Suppressor macrophage treated with lipopolysaccharide for 4 hours (primary cell): Measurements from ENCODE around the gene DNAJC1.

Experiments used
- DNase-seq: peaks from one replicate; pipeline ENCODE4 v3.0.0-alpha.2; 2020

The DNAJC1 gene

GRCh38 chr10:21959998-21960397 is 43.5 kb downstream of the DNAJC1 start:
- DNase-seq: no peak

DNA sequence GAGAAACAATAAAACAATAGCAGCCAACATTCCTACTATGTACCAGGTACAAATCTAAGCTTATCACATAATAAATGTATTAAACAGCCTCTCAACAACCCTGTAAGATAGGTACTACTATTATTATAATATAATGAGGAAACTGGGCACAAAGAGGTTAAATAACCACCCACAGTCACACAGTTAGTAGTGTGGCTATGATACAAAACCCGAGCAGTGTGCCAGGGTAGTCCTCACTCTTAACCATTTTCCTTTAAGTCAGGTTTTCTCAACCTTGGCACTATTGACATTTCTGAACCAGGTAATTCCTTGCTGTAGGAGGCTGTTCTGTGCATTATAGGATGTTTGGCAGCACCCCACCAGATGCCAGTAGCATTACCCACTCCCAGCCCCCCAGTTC is 48.8 kb downstream of the DNAJC1 start:
- DNase-seq: no peak

DNA sequence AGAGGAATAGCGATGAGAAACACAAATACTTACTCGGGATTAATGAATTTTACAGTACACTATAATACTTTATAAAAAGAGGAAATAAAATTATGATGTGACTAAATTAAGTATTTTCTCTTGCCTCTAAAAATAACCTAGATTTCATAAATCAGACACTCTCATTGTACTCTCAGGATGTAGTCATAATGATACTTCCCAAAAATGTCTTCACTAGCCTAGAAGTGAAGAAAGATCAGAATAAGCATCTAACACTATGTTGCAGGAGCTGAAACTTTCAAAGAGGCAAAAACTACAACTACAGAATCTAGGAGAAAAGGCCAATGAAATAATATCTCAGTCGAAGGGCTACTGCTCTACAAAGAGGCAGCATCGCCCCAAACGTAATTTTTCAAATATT is 49.4 kb downstream of the DNAJC1 start:
- peak; percentile 87 for DNase-seq

DNA sequence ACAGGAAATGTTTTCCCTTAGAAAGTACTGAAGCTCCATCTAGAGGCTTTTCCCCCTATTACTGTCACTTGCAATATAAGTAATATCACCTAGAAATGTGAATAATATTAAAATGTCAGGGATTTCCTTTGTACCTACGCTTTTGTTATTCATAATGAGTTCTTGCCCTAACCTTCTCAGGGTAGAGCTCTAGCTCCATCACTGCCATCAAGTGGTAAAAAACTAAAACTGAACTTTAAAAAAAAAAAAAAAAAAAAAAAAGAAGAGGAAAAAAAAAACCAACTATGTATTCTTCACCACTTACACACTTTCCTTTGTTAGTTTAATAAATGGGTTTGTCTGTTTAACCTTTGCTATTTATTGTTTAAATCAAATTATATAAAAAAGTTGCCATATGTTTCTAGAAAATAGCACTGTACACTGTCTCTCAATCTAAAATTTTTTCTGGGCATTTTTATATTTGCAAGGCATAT is 49.9 kb downstream of the DNAJC1 start:
- peak; percentile 51 for DNase-seq

- no peak for DNase-seq
Measured at GRCh38 chr10:21950566-21950965, 53.0 kb downstream of the DNAJC1 start.

DNA sequence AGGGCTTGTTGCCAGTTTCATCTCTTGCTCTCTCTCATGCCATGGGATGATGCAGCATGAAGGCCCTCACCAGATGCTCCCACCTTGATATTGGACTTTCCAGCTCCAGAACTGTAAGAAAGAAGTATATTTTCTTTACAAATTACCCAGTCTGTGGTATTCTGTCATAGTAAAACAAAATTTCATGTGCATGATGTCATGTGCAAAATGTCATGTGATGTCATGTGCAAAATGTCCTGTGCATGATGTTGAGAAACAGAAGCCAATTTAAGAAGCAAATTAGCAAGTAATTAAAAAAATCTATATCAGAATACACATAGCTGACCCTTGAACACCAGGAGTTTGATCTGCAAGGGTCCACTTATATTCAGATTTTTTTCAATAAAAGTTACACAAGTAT is 56.6 kb downstream of the DNAJC1 start:
- DNase-seq: no peak

DNA sequence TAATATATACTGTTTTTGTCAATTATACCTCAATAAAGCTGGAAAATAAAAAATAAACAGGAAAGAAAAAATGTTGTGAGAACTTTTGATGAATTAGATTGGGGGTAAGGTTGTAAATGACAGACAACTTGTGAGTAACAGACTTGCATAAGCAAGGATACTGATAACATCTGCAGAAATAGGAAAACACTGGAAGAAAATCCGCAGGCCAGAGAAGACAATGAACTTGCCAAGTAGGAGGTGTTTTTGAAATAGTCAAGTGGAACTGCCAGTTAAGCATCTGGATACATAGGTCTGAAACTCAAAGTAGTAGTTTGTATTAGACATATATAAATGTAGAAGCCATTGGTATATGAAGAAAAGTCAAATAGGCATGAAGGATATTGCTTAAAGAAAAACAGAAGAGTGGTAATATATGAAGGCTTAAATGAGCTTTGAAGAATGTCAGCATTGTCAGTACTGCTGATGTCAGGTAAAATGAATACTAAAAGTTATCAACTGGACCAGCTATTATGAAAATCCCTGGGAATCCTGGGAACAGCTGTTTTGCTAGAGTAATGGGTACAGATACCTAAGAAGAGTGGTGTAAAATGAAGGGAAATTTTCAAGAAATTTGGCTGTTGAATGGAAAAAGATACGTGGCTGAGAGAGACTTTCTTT is 58.7 kb downstream of the DNAJC1 start:
- no peak for DNase-seq

GRCh38 chr10:21943633-21944265 is 59.8 kb downstream of the DNAJC1 start:
- DNase-seq: peak; percentile 72

DNA sequence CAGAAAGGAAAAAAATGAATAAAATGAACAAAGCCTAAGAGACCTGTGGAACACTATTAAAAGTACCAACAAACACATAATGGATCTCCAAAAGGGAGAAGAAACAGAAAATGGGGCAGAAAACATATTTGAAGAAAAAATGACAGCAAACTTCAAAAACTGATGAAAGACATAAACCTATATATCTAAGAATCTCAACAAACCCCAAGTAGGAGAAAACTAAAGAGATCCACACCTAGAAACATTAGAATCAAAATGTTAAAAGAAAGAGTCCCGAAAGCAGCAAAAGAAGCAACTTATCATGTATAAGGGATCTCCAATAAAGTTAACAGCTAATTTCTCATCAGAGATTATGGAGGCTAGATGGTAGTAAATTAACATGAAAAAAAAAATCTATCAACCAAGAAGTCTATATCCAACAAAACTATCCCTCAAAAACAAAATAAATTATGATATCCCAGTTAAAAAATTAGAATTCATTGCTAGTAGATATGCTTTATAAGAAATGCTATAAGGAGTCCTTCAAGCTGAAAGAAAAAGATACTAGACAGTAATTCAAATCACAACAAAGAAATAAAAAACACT is 68.0 kb downstream of the DNAJC1 start:
- no peak for DNase-seq

DNA sequence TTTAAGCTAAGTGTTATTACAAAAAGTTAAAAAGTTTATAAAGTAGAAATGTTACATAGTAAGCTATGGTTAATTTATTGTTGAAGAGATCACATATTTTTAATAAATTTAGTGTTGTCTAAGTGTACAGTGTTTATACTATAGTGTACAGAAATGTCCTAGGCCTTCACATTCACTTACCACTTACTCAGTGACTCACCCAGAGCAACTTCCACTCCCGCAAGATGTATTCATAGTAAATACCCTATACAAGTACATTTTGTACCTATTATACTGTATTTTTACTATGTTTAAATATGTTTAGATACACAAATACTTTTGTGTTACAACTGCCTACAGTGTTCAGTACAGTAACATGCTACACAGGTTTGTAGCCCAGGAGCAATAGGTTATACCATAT is 69.2 kb downstream of the DNAJC1 start:
- no peak for DNase-seq

GRCh38 chr10:21929070-21929469 is 74.5 kb downstream of the DNAJC1 start:
- DNase-seq: no peak

GRCh38 chr10:21927631-21928353 is 75.7 kb downstream of the DNAJC1 start:
- DNase-seq: no peak

DNA sequence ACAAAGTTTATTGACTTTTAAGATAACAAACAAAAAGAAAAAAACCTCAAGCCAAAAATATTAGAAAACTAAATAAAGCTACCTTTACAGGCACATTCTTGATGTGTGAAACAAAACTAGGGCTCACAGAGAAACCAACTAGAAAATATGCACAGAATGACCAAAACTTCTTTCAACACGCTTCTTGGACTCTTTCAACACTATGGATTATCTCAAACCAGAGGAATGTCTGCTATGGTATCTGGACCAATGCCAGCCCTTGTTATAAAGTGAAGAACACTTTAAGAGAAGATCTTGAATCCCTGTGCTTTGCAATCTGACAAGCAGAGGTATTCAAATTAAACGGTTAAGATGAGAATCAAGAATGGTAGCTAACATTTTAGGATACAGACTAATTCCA is 76.6 kb downstream of the DNAJC1 start:
- no peak for DNase-seq

DNA sequence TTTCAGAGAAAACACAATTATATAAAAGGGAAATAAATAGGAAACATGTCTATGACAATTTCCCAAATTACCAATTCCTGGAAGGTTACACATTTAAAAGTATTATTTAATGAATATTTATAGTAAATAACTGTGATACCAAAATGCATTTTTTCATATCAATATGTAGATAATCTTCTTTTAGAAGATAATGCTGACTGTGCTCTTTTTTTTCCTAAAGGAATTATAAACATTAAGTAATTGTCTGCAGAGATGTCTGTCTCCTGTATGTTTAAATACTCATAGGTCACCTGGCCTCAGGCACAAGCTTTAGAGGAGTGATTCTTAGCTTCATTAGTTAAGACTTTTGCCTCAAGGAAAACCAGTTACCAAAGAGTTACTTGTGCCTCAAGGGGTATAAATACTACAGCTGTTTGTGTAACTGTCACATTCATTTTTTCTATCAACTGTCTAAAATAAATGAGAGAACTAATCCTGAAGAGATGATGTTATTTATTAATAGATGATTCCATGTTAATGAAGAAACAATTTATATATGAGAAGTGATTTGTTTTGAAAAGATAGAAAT is 77.1 kb downstream of the DNAJC1 start:
- DNase-seq: no peak

DNA sequence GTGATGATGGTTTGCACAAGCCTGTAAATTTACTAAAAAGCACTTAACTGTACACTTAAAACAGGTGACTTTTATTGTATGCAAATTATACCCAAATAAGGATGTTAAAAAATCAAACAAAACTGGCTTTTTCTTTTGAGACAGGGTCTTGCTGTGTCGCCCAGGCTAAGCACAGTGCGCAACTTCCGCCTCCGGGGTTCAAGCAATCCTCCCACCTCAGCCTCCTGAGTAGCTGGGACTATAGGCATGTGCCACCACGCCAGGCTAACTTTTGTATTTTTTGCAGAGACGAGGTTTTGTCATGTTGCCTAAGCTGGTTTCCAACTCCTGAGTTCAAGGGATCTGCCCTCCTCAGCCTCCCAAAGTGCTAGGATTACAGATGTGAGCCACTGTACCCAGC is 77.7 kb downstream of the DNAJC1 start:
- DNase-seq: no peak

GRCh38 chr10:21924511-21924910 is 79.0 kb downstream of the DNAJC1 start:
- no peak for DNase-seq

DNA sequence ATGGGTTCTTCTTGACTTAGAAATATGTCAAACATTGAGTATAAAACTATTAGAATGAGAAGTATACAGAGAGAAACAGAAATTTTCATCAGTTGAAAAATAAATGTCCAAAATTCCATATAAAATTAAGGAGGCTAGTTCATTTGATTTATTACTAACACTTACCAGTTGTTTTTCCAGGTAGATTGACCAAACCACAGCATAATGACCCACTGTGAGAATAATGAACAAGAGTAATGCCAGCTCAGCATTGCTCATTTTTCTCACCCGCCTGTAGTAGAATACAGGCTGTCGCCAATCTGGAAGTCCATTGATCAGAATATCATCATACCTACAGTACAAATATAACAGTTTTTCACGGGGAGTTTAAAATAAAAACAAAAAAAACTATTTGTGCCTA is 82.9 kb downstream of the DNAJC1 start:
- no peak for DNase-seq

GRCh38 chr10:21919906-21920305 is 83.6 kb downstream of the DNAJC1 start:
- DNase-seq: no peak

GRCh38 chr10:21919117-21919516 is 84.4 kb downstream of the DNAJC1 start:
- no peak for DNase-seq

DNA sequence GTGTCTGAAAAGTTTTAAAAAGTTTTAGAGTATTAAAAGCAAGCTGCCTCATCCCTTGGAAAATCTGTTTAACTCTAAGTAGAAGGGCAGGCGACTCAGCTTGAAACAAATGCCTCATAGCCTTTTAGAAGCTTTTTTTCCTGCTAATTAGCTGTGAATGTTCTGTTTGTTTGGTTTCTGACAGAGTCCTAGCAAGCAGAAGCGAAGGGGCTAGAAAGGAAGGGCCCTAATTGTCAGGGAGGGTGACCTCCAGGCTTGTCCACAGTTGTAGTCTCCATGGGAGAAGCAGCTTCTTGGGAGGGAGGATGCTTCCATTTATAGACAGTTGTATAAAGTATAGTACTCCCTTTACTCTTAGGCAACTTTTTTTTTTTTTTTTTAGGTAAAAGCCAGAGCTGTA is 90.9 kb downstream of the DNAJC1 start:
- DNase-seq: no peak

DNA sequence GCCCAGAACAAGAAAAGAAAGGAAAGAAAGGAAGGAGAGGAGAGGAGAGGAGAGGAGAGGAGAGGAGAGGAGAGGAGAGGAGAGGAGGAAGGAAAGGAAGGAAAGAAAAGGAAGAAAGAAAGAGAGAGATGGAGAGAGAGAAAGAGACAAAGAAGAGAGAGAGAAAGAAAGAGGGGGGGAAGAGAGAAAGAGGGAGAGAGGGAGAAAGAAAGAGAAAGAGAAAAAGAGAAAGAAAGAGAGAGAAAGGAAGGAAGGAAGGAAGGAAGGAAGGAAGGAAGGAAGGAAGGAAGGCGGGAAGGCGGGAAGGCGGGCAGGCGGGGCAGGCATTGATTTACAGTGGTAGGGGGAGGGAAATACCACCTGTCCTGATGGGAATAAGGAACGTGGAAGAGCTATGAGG is 92.7 kb downstream of the DNAJC1 start:
- DNase-seq: no peak

- no peak for DNase-seq
Measured at GRCh38 chr10:21907436-21907835, 96.1 kb downstream of the DNAJC1 start.

DNA sequence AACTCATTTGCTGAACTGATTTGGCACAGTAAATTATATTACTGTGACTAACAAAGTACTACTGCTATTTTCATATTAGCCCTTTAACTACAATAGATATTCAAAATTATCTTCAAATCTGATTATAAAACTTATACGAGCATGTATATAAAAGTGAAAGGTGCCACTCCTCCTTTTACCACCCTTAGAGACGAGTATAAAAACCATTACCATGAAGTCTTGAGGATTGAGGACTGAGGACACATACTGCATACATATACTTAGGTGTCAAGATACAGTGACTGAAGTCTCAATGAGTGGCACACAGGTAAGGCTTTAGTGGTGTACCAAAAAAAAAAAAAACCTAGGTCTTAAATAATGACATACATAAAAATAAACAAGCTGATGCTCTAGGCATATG is 98.6 kb downstream of the DNAJC1 start:
- no peak for DNase-seq

DNA sequence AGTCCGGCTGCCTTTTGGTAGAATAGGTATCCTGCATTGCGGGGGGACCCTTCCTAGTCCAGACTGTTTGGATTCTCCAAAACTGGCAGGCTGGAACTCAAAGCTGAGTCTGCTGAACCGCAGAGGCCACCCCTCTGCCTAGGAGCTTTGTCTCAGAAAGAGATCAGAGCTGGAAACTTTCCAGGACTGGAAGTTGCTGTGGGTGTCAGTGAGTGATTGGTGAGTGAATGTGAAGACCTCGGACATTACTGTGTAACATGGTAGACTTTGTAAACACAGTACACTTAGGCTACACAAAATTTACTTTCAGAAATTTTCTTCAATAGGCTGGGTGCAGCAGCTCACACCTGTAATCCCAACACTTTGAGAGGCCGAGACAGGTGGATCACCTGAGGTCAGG is 103.8 kb downstream of the DNAJC1 start:
- DNase-seq: no peak
